MM.1S (cell line): Measurements from ENCODE around the gene DTX3.

Experiments
- CTCF ChIP-seq: fragments of 300-600 bp; sonication (generic); IDR thresholded peaks from 2 replicates; pipeline ENCODE4 v1.5.1; 2016; ENCODE audit warnings: antibody characterized with exemption, low read length, mixed read lengths
- EZH2 ChIP-seq: fragments of 300-600 bp; sonication (generic); optimal IDR thresholded peaks from 2 replicates; pipeline ENCODE3; 2017; ENCODE audit warnings: low read depth, mild to moderate bottlenecking, antibody characterized with exemption, low read length, mixed read lengths
- EZH2phosphoT487 ChIP-seq: fragments of 300-600 bp; sonication (generic); IDR thresholded peaks from 2 replicates; pipeline ENCODE4 v1.6.1; 2018; ENCODE audit warnings: antibody characterized with exemption, low read length

GRCh38 chr12:57604992-57605810, 577 bp downstream of the DTX3 start:
- no peak for TF ChIP-seq EZH2
- TF ChIP-seq CTCF, result no peak
- TF ChIP-seq EZH2phosphoT487, result no peak
